HG03135 (cell line): Measurements from ENCODE around the gene TRIM68.

Experiments
- ATAC-seq: cut with Tn5 transposase; IDR thresholded peaks from one replicate; pipeline ENCODE4 v1.9.1; 2021; ENCODE audit warnings: mild to moderate bottlenecking, moderate library complexity; ENCODE audit not compliant: unreplicated experiment

TRIM68 gene

GRCh38 chr11:4606231-4607015 is 1.6 kb downstream of the TRIM68 start:
- ATAC-seq, result no peak

GRCh38 chr11:4605057-4605456 is 3.0 kb downstream of the TRIM68 start:
- no peak for ATAC-seq

GRCh38 chr11:4593739-4594138 is 14.3 kb downstream of the TRIM68 start, which contains the start of gene OR52I1:
TSS of gene OR52I1 (plus strand) at chr11:4594039. CDS start at chr11:4594039, 0 bp downstream.
- ATAC-seq, result no peak

GRCh38 chr11:4589017-4589416 is 19.0 kb downstream of the TRIM68 start:
- ATAC-seq, result no peak

GRCh38 chr11:4581443-4581842 is 26.6 kb downstream of the TRIM68 start, which contains the start of gene OR52I2:
TSS of gene OR52I2 (plus strand) at chr11:4581743.
- no peak for ATAC-seq

GRCh38 chr11:4580124-4580523 is 27.9 kb downstream of the TRIM68 start:
- ATAC-seq, result no peak

- no peak for ATAC-seq
Observed at GRCh38 chr11:4578624-4579023, 29.4 kb downstream of the TRIM68 start.

- ATAC-seq, result no peak
Observed at GRCh38 chr11:4577761-4578160, 30.3 kb downstream of the TRIM68 start.

GRCh38 chr11:4576880-4577279 is 31.2 kb downstream of the TRIM68 start:
- no peak for ATAC-seq

- ATAC-seq, result no peak
Observed at GRCh38 chr11:4569075-4569474, 39.0 kb downstream of the TRIM68 start.

- ATAC-seq, result no peak
Observed at GRCh38 chr11:4565371-4565770, 42.7 kb downstream of the TRIM68 start.

- ATAC-seq, result no peak
Observed at GRCh38 chr11:4560467-4560866, 47.6 kb downstream of the TRIM68 start.

GRCh38 chr11:4559527-4560440 is 48.2 kb downstream of the TRIM68 start:
- ATAC-seq, result no peak

GRCh38 chr11:4551346-4551979 is 56.6 kb downstream of the TRIM68 start:
- ATAC-seq, result no peak
